HEK293 (cell line): Measurements from ENCODE around the gene ERF.
A peak's percentile ranks its signal among the peaks of the same experiment; 100 is the strongest.

Experiments
- BCL11A ChIP-seq: fragments of 450-650 bp; formaldehyde crosslinking; IDR thresholded peaks from 2 replicates; pipeline ENCODE4 v1.5.1; 2016; ENCODE audit warnings: low read depth, missing biosample characterization, missing genetic modification characterization
- KLF10 ChIP-seq: fragments of 450-650 bp; IDR thresholded peaks from 2 replicates; pipeline ENCODE4 v1.5.1; 2018; ENCODE audit warnings: missing biosample characterization, mild to moderate bottlenecking, missing genetic modification characterization
- YY1 ChIP-seq: fragments of 450-650 bp; formaldehyde crosslinking; IDR thresholded peaks from 2 replicates; pipeline ENCODE4 v1.5.1; 2018; ENCODE audit warnings: missing biosample characterization, missing genetic modification characterization
- ZNF148 ChIP-seq: fragments of 450-650 bp; formaldehyde crosslinking; IDR thresholded peaks from 2 replicates; pipeline ENCODE4 v1.5.0; 2017; ENCODE audit warnings: missing biosample characterization, missing genetic modification characterization, borderline replicate concordance
- ZNF16 ChIP-seq: fragments of 450-650 bp; formaldehyde crosslinking; IDR thresholded peaks from 2 replicates; pipeline ENCODE4 v1.5.1; 2016; ENCODE audit warnings: low read depth, missing biosample characterization, missing genetic modification characterization
- ZNF221 ChIP-seq: fragments of 450-650 bp; formaldehyde crosslinking; IDR thresholded peaks from 2 replicates; pipeline ENCODE4 v1.5.1; 2017; ENCODE audit warnings: missing biosample characterization, missing genetic modification characterization, borderline replicate concordance
- ZNF26 ChIP-seq: fragments of 450-650 bp; formaldehyde crosslinking; IDR thresholded peaks from 2 replicates; pipeline ENCODE4 v1.5.1; 2016; ENCODE audit warnings: missing biosample characterization, missing genetic modification characterization
- ZNF341 ChIP-seq: fragments of 450-650 bp; formaldehyde crosslinking; IDR thresholded peaks from 2 replicates; pipeline ENCODE4; 2016; ENCODE audit warnings: low read depth, missing biosample characterization, missing genetic modification characterization
- ZNF548 ChIP-seq: fragments of 450-650 bp; formaldehyde crosslinking; IDR thresholded peaks from 2 replicates; pipeline ENCODE4 v1.5.1; 2016; ENCODE audit warnings: missing biosample characterization, missing genetic modification characterization
- ZNF596 ChIP-seq: fragments of 450-650 bp; IDR thresholded peaks from 2 replicates; pipeline ENCODE4 v1.5.0; 2018; ENCODE audit warnings: missing biosample characterization, mild to moderate bottlenecking, missing genetic modification characterization, moderate library complexity
- ZNF670 ChIP-seq: fragments of 450-650 bp; formaldehyde crosslinking; IDR thresholded peaks from 2 replicates; pipeline ENCODE4 v1.5.1; 2016; ENCODE audit warnings: missing biosample characterization, missing genetic modification characterization, low read depth
- ZNF792 ChIP-seq: fragments of 450-650 bp; formaldehyde crosslinking; IDR thresholded peaks from 2 replicates; pipeline ENCODE4 v1.5.1; 2016; ENCODE audit warnings: missing biosample characterization, missing genetic modification characterization
- TF ChIP-seq, protein P1 (sequence below): fragments of 450-650 bp; formaldehyde crosslinking; IDR thresholded peaks from 2 replicates; pipeline ENCODE4 v1.5.1; 2016; ENCODE audit warnings: missing biosample characterization, missing genetic modification characterization

GRCh38 chr19:42283188-42284065 is 28.5 kb upstream of the ERF start:
- TF ChIP-seq ZNF148 (tag by site-specific recombination): peak; percentile 74; the same call in 1 of the 2 replicates
- TF ChIP-seq BCL11A: peak; percentile 88
- TF ChIP-seq, protein P1, sequence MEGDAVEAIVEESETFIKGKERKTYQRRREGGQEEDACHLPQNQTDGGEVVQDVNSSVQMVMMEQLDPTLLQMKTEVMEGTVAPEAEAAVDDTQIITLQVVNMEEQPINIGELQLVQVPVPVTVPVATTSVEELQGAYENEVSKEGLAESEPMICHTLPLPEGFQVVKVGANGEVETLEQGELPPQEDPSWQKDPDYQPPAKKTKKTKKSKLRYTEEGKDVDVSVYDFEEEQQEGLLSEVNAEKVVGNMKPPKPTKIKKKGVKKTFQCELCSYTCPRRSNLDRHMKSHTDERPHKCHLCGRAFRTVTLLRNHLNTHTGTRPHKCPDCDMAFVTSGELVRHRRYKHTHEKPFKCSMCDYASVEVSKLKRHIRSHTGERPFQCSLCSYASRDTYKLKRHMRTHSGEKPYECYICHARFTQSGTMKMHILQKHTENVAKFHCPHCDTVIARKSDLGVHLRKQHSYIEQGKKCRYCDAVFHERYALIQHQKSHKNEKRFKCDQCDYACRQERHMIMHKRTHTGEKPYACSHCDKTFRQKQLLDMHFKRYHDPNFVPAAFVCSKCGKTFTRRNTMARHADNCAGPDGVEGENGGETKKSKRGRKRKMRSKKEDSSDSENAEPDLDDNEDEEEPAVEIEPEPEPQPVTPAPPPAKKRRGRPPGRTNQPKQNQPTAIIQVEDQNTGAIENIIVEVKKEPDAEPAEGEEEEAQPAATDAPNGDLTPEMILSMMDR (tag by site-specific recombination): peak; percentile 84
- no peak for TF ChIP-seq ZNF548 (tag by site-specific recombination)
- TF ChIP-seq ZNF670 (tag by site-specific recombination): no peak
- no peak for TF ChIP-seq ZNF26 (tag by site-specific recombination)
- TF ChIP-seq ZNF792 (tag by site-specific recombination): peak; percentile 31; the same call in 1 of the 2 replicates
- peak; percentile 85 for TF ChIP-seq ZNF341 (tag by site-specific recombination)
- TF ChIP-seq ZNF16: no peak
- TF ChIP-seq ZNF596 (tag by site-specific recombination): no peak
- no peak for TF ChIP-seq ZNF221
- no peak for TF ChIP-seq YY1 (tag by site-specific recombination)
- peak; percentile 78 for TF ChIP-seq KLF10 (tag by site-specific recombination)
